HEK293 (cell line): ENCODE data around the gene PIP5K1B.

Experiments
- CTCF ChIA-PET: fragments of 350-600 bp; formaldehyde crosslinking; extraction: SDS; loops from one replicate; lab custom pipeline; 2021; ENCODE audit warnings: antibody characterized with exemption; lab: Yijun Ruan, JAX
- POLR2A ChIA-PET: fragments of 300-600 bp; formaldehyde crosslinking; extraction: SDS; loops from one replicate; lab custom pipeline; 2020; ENCODE audit warnings: antibody characterized with exemption, inconsistent platforms; lab: Yijun Ruan, JAX
- H3K27ac ChIP-seq: fragments of 200-500 bp; sonication (Bioruptor generic); 2 replicates; pipeline ENCODE4 v1.5.1; 2014; ENCODE audit warnings: low read depth, low read length, control low read depth, inconsistent platforms; ENCODE audit errors: extremely low read depth
- H3K36me3 ChIP-seq, 2 experiments: fragments of 200-500 bp in 1 of 2; sonication (Bioruptor generic) in 1 of 2; 1 replicate in 1 of 2; 2 replicates in 1 of 2; pipeline ENCODE4 v1.5.1; 2014 to 2017; ENCODE audit warnings: inconsistent platforms in 2 of 2, low read length in 2 of 2; ENCODE audit not compliant: control insufficient read depth in 2 of 2, insufficient read depth in 1 of 2
- H3K4me1 ChIP-seq: fragments of 200-500 bp; sonication (Bioruptor generic); 2 replicates; pipeline ENCODE4 v1.5.1; 2014; ENCODE audit warnings: mild to moderate bottlenecking, low read length, inconsistent platforms; ENCODE audit not compliant: control insufficient read depth, insufficient read depth
- H3K4me3 ChIP-seq: 2 replicates; pipeline ENCODE4 v1.5.1; 2011; ENCODE audit warnings: low read depth, mild to moderate bottlenecking, control low read depth, low read length, moderate library complexity
- H3K9me3 ChIP-seq: fragments of 200-500 bp; sonication (Bioruptor generic); 2 replicates; pipeline ENCODE4 v1.5.1; 2014; ENCODE audit warnings: low read depth, low read length, inconsistent platforms; ENCODE audit not compliant: control insufficient read depth, insufficient read depth
- KLF9 ChIP-seq: fragments of 450-650 bp; formaldehyde crosslinking; IDR thresholded peaks from 2 replicates; pipeline ENCODE4 v1.5.1; 2016; ENCODE audit warnings: missing biosample characterization, missing genetic modification characterization, low read depth
- SCRT2 ChIP-seq: fragments of 450-650 bp; formaldehyde crosslinking; IDR thresholded peaks from 2 replicates; pipeline ENCODE4 v1.5.1; 2016; ENCODE audit warnings: missing biosample characterization, missing genetic modification characterization
- SP2 ChIP-seq: fragments of 450-650 bp; formaldehyde crosslinking; IDR thresholded peaks from 2 replicates; pipeline ENCODE4 v1.5.1; 2016; ENCODE audit warnings: missing biosample characterization, missing genetic modification characterization
- TCF7L2 ChIP-seq: IDR thresholded peaks from 2 replicates; pipeline ENCODE4 v1.6.1; 2011; ENCODE audit warnings: low read depth, mild to moderate bottlenecking, inconsistent platforms, low read length, moderate library complexity, borderline replicate concordance
- ZBTB17 ChIP-seq: fragments of 450-650 bp; formaldehyde crosslinking; IDR thresholded peaks from 2 replicates; pipeline ENCODE4 v1.5.1; 2016; ENCODE audit warnings: missing biosample characterization, missing genetic modification characterization
- ZNF146 ChIP-seq: fragments of 450-650 bp; formaldehyde crosslinking; IDR thresholded peaks from 2 replicates; pipeline ENCODE4 v1.5.1; 2016; ENCODE audit warnings: missing biosample characterization, missing genetic modification characterization
- ZNF221 ChIP-seq: fragments of 450-650 bp; formaldehyde crosslinking; IDR thresholded peaks from 2 replicates; pipeline ENCODE4 v1.5.1; 2017; ENCODE audit warnings: missing biosample characterization, missing genetic modification characterization, borderline replicate concordance
- ZNF239 ChIP-seq: fragments of 450-650 bp; formaldehyde crosslinking; IDR thresholded peaks from 2 replicates; pipeline ENCODE4 v1.5.1; 2016; ENCODE audit warnings: missing biosample characterization, missing genetic modification characterization
- ZNF274 ChIP-seq, 2 experiments: fragments of 200-500 bp in 1 of 2; fragments of 450-650 bp in 1 of 2; sonication (Bioruptor generic) in 1 of 2; formaldehyde crosslinking in 1 of 2; IDR thresholded peaks; 2 replicates each; pipeline versions ENCODE4 v1.5.1 to v1.6.1; 2014 to 2016; ENCODE audit warnings: borderline replicate concordance in 1 of 2, inconsistent platforms in 1 of 2, low read length in 1 of 2, missing biosample characterization in 1 of 2, missing genetic modification characterization in 1 of 2
- ZNF311 ChIP-seq: fragments of 450-650 bp; formaldehyde crosslinking; IDR thresholded peaks from 2 replicates; pipeline ENCODE4 v1.5.1; 2017; ENCODE audit warnings: missing biosample characterization, missing genetic modification characterization, borderline replicate concordance
- ZNF37A ChIP-seq: fragments of 450-650 bp; IDR thresholded peaks from 2 replicates; pipeline ENCODE4 v1.5.1; 2018; ENCODE audit warnings: missing biosample characterization, missing genetic modification characterization
- ZNF404 ChIP-seq: fragments of 450-650 bp; formaldehyde crosslinking; IDR thresholded peaks from 2 replicates; pipeline ENCODE4 v1.5.1; 2017; ENCODE audit warnings: missing biosample characterization, missing genetic modification characterization
- ZNF473 ChIP-seq: fragments of 450-650 bp; formaldehyde crosslinking; IDR thresholded peaks from 2 replicates; pipeline ENCODE4 v1.5.1; 2017; ENCODE audit warnings: missing biosample characterization, missing genetic modification characterization
- ZNF48 ChIP-seq: fragments of 450-650 bp; formaldehyde crosslinking; IDR thresholded peaks from 2 replicates; pipeline ENCODE4 v1.5.1; 2016; ENCODE audit warnings: missing biosample characterization, missing genetic modification characterization
- ZNF501 ChIP-seq: fragments of 450-650 bp; formaldehyde crosslinking; IDR thresholded peaks from 2 replicates; pipeline ENCODE4 v1.5.1; 2016; ENCODE audit warnings: missing biosample characterization, missing genetic modification characterization
- ZNF548 ChIP-seq: fragments of 450-650 bp; formaldehyde crosslinking; IDR thresholded peaks from 2 replicates; pipeline ENCODE4 v1.5.1; 2016; ENCODE audit warnings: missing biosample characterization, missing genetic modification characterization
- ZNF629 ChIP-seq: fragments of 450-650 bp; formaldehyde crosslinking; IDR thresholded peaks from 2 replicates; pipeline ENCODE4 v1.5.1; 2017; ENCODE audit warnings: missing biosample characterization, missing genetic modification characterization
- ZNF658 ChIP-seq: fragments of 450-650 bp; formaldehyde crosslinking; IDR thresholded peaks from 2 replicates; pipeline ENCODE4; 2016; ENCODE audit warnings: missing biosample characterization, missing genetic modification characterization
- ZNF76 ChIP-seq: fragments of 450-650 bp; formaldehyde crosslinking; IDR thresholded peaks from 2 replicates; pipeline ENCODE4; 2016; ENCODE audit warnings: low read depth, missing biosample characterization, missing genetic modification characterization, borderline replicate concordance
- ZNF843 ChIP-seq: fragments of 450-650 bp; formaldehyde crosslinking; IDR thresholded peaks from 2 replicates; pipeline ENCODE4 v1.5.1; 2016; ENCODE audit warnings: missing biosample characterization, missing genetic modification characterization
- TF ChIP-seq, protein P1 (sequence below): fragments of 450-650 bp; formaldehyde crosslinking; IDR thresholded peaks from 2 replicates; pipeline ENCODE4 v1.5.1; 2016; ENCODE audit warnings: missing biosample characterization, missing genetic modification characterization
- TF ChIP-seq, protein P2 (sequence below): fragments of 450-650 bp; formaldehyde crosslinking; conservative IDR thresholded peaks from 2 replicates; pipeline ENCODE4 v1.5.1; 2016; ENCODE audit warnings: low read depth, missing biosample characterization, missing genetic modification characterization
- TF ChIP-seq, protein P3 (sequence below): fragments of 450-650 bp; formaldehyde crosslinking; IDR thresholded peaks from 2 replicates; pipeline ENCODE4 v1.5.1; 2016; ENCODE audit warnings: missing biosample characterization, missing genetic modification characterization
- TF ChIP-seq, protein P4 (sequence below): fragments of 450-650 bp; formaldehyde crosslinking; IDR thresholded peaks from 2 replicates; pipeline ENCODE4 v1.5.0; 2017; ENCODE audit warnings: missing biosample characterization, missing genetic modification characterization, borderline replicate concordance

The PIP5K1B gene

DNA sequence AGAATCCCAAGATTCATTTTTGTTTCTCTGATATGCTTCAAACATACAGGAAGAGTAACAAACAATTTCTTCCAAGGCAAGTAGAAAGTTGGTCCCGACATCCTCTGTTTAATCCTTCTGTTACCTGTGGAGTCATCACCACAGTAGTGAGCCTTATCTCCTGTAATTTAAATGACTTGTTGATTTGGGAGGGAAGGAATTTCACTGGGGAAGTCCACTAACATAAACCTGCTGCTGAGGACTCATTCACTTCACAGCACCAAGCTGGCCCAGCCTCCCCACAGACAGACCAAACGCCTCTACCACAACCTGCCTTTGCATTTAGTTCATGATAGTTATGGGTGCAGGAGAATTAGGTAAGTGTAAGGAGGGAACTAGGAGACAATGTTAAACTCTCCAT lies 245.6 kb downstream of the PIP5K1B start:
- H3K9me3 ChIP-seq = no peaks in the 10 kb centered on the region
- no peak for TF ChIP-seq ZNF404 (tag by site-specific recombination)
- TF ChIP-seq SCRT2 (tag by site-specific recombination) = peak; percentile 42; the same call in 1 of the 2 replicates
- TF ChIP-seq ZNF548 (tag by site-specific recombination) = no peak
- no peak for TF ChIP-seq TCF7L2
- TF ChIP-seq ZNF473 (tag by site-specific recombination) = no peak
- TF ChIP-seq ZNF76 (tag by site-specific recombination) = no peak
- no peak overlapping the region for H3K4me3 ChIP-seq
- ChIA-PET POLR2A (no interaction called here), CTCF (interaction anchor here (0.8 to 1.2 kb wide), 4 partner anchors 47 to 367 kb away, joined by 3 read pairs; no protein-coding TSS in a partner anchor)
- H3K27ac ChIP-seq = no peak overlapping the region
- no peaks in the 10 kb centered on the region for H3K36me3 ChIP-seq
- no peaks in the 10 kb centered on the region for H3K4me1 ChIP-seq

DNA sequence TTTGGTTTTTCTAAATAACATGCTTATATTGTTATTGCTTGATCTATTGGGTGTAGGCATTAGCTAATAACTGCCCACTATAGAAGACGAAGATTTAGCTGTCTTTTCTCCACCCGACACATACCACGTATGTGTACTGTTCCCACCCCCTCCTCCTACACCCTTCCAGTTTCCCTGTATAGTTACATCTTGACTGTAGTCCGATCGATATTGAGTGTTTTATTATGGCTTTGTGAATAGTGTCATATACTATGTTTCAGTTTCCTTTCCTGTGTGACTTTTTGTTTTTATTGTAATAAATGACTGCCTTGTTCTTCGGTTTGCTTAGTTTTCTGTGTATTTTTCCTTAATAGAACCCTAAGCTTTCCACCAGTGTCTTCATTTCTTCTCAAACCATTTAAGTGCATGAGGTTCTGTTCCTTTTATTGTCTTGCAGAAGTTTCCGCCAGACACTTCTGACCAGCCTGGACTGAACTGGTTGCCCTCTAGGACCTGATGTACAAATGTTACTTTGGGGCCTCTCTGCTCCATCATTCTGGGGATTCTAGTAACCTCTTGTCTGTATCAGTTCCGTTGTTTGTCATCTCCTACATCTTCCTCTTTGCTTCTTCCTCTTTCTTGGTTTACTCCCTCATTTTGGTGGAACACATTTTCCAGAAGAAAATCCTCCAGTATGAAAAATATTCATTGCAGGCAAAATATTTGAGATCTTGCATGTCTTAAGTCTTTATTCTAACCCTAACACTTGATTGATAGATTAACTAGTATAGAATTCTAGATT lies 247.0 kb downstream of the PIP5K1B start:
- Histone ChIP-seq H3K9me3 (no peaks in the 10 kb centered on the region), H3K36me3 (no peaks in the 10 kb centered on the region), H3K4me3 (no peak overlapping the region), H3K4me1 (no peaks in the 10 kb centered on the region), H3K27ac (no peak overlapping the region)
- POLR2A ChIA-PET = no interaction called here
- CTCF ChIA-PET = interaction anchor here (0.5 to 0.7 kb wide), 2 partner anchors 52 to 362 kb away, joined by 3 read pairs; no protein-coding TSS in a partner anchor
- TF ChIP-seq, protein P1, sequence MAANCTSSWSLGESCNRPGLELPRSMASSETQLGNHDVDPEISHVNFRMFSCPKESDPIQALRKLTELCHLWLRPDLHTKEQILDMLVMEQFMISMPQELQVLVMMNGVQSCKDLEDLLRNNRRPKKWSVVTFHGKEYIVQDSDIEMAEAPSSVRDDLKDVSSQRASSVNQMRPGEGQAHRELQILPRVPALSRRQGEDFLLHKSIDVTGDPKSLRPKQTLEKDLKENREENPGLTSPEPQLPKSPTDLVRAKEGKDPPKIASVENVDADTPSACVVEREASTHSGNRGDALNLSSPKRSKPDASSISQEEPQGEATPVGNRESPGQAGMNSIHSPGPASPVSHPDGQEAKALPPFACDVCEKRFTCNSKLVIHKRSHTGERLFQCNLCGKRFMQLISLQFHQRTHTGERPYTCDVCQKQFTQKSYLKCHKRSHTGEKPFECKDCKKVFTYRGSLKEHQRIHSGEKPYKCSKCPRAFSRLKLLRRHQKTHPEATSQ (tag by site-specific recombination) = no peak
- TF ChIP-seq ZNF239 (tag by site-specific recombination) (no peak), ZBTB17 (tag by site-specific recombination) (no peak), SP2 (tag by site-specific recombination) (no peak), ZNF48 (tag by site-specific recombination) (no peak), ZNF37A (tag by site-specific recombination) (no peak), KLF9 (tag by site-specific recombination) (no peak), ZNF221 (tag by site-specific recombination) (no peak), ZNF629 (tag by site-specific recombination) (no peak), ZNF501 (tag by site-specific recombination) (no peak), ZNF658 (no peak), ZNF146 (tag by site-specific recombination) (no peak), ZNF843 (tag by site-specific recombination) (no peak), ZNF274 (IDR thresholded peaks at IDR 0.05; ENCODE audit: low read length) (no peak), ZNF274 (tag by site-specific recombination; IDR thresholded peaks at IDR 0.05; ENCODE audit: borderline replicate concordance) (no peak), ZNF311 (tag by site-specific recombination) (no peak)
- TF ChIP-seq, protein P2, sequence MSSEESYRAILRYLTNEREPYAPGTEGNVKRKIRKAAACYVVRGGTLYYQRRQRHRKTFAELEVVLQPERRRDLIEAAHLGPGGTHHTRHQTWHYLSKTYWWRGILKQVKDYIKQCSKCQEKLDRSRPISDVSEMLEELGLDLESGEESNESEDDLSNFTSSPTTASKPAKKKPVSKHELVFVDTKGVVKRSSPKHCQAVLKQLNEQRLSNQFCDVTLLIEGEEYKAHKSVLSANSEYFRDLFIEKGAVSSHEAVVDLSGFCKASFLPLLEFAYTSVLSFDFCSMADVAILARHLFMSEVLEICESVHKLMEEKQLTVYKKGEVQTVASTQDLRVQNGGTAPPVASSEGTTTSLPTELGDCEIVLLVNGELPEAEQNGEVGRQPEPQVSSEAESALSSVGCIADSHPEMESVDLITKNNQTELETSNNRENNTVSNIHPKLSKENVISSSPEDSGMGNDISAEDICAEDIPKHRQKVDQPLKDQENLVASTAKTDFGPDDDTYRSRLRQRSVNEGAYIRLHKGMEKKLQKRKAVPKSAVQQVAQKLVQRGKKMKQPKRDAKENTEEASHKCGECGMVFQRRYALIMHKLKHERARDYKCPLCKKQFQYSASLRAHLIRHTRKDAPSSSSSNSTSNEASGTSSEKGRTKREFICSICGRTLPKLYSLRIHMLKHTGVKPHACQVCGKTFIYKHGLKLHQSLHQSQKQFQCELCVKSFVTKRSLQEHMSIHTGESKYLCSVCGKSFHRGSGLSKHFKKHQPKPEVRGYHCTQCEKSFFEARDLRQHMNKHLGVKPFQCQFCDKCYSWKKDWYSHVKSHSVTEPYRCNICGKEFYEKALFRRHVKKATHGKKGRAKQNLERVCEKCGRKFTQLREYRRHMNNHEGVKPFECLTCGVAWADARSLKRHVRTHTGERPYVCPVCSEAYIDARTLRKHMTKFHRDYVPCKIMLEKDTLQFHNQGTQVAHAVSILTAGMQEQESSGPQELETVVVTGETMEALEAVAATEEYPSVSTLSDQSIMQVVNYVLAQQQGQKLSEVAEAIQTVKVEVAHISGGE (tag by site-specific recombination) = no peak
- TF ChIP-seq, protein P3, sequence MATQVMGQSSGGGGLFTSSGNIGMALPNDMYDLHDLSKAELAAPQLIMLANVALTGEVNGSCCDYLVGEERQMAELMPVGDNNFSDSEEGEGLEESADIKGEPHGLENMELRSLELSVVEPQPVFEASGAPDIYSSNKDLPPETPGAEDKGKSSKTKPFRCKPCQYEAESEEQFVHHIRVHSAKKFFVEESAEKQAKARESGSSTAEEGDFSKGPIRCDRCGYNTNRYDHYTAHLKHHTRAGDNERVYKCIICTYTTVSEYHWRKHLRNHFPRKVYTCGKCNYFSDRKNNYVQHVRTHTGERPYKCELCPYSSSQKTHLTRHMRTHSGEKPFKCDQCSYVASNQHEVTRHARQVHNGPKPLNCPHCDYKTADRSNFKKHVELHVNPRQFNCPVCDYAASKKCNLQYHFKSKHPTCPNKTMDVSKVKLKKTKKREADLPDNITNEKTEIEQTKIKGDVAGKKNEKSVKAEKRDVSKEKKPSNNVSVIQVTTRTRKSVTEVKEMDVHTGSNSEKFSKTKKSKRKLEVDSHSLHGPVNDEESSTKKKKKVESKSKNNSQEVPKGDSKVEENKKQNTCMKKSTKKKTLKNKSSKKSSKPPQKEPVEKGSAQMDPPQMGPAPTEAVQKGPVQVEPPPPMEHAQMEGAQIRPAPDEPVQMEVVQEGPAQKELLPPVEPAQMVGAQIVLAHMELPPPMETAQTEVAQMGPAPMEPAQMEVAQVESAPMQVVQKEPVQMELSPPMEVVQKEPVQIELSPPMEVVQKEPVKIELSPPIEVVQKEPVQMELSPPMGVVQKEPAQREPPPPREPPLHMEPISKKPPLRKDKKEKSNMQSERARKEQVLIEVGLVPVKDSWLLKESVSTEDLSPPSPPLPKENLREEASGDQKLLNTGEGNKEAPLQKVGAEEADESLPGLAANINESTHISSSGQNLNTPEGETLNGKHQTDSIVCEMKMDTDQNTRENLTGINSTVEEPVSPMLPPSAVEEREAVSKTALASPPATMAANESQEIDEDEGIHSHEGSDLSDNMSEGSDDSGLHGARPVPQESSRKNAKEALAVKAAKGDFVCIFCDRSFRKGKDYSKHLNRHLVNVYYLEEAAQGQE = no peak
- TF ChIP-seq, protein P4, sequence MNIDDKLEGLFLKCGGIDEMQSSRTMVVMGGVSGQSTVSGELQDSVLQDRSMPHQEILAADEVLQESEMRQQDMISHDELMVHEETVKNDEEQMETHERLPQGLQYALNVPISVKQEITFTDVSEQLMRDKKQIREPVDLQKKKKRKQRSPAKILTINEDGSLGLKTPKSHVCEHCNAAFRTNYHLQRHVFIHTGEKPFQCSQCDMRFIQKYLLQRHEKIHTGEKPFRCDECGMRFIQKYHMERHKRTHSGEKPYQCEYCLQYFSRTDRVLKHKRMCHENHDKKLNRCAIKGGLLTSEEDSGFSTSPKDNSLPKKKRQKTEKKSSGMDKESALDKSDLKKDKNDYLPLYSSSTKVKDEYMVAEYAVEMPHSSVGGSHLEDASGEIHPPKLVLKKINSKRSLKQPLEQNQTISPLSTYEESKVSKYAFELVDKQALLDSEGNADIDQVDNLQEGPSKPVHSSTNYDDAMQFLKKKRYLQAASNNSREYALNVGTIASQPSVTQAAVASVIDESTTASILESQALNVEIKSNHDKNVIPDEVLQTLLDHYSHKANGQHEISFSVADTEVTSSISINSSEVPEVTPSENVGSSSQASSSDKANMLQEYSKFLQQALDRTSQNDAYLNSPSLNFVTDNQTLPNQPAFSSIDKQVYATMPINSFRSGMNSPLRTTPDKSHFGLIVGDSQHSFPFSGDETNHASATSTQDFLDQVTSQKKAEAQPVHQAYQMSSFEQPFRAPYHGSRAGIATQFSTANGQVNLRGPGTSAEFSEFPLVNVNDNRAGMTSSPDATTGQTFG (tag by site-specific recombination) = no peak
